Renal pelvis (tissue), 4 donors: ENCODE results near the gene TP53I11. TPM values are rescaled to one million over a fixed set of nuclear protein-coding genes. Genes with fewer than 3 reads are reported as not detected.

ENCODE experiments used
- DNase-seq: peaks from one replicate; pipeline ENCODE4 v3.0.0-alpha.2; 2013
- polyA plus RNA-seq, 3 donors: library from polyadenylated mRNA; unstranded; fragments of 120-200 nt; gene quantifications; one replicate each; pipeline ENCODE4 v1.2.1, GENCODE V29; 2013; ENCODE audit not compliant: insufficient read length in 3 of 3

TP53I11 gene
- polyA plus RNA-seq, 3 donors, result 75.3 to 83.2 (median 78.7) TPM

DNA sequence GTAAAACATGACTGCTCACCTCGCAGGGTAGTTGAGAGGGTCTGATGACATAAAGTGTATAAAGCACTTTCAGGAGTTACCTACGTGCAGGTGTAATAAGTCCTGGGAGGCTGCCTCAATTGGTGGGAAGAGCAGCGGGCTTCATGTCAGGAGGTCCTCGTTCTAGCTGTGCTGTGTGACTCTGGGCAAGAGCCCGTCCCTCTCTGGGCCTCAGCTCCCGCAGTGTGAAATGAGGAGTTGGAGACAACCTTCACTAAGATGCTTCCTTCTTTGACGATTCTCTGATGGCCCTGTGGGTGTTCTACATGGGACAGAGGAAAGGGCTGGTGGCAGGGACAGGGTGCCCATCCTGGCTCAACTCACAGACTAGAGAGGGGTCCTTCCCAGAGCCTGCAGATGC is 57.8 kb downstream of the TP53I11 start:
- no peak for DNase-seq

DNA sequence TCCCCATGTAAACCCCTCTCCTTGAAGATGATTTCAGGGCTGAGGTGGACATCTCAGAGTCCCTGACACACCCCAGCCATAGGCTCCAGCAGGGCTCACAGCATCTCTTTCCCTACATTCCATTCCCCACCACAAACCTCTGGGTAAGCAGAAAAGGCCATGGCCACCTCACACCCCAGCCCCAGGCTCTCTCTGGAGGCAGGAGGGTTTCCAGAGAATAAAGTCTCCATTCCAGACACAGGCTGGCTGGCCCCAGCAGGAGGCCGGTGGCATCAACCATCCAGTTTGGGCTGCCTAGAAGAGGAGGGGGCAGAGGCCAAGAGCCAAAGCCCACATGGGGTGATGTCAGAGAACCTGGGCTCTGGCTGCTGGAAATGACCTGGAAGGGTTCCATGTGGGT is 61.4 kb downstream of the TP53I11 start:
- DNase-seq, result no peak

DNA sequence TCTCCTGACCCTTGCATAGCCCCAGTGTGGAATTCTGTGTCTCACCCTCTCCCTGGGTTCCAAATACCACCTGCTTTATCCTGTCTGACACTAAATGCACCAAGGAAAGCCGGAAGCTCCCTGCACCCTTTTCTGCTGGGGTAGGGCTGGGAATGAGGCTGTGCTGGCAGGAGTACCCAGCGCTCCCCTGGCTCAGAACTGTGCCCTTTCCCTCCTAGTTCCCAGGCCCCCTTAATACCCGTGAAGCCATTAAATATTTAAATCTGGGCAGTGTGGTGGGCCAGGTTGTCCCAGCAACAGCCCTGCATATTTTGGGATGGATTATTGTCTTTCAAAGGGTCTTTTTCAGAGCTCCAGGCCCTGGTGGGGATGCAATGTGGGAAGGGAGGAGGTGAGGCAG is 63.0 kb downstream of the TP53I11 start:
- DNase-seq, result no peak

DNA sequence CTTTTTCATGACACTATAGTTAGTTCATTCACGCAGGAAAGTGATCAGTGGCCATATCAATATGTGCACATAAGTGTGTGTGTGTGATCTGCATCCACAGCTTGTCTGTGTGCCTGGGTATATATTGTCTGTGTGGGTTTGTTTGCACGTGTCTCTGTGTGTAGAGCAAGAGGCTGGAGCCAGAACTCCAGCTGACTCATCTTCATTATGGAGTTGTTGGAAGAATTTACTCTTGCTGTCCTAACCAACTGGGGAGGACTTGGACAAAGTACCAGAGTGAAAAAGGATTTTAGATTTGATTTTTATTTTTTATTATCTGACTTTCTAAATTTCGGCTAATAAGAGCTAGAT is 63.9 kb downstream of the TP53I11 start:
- DNase-seq, result no peak

DNA sequence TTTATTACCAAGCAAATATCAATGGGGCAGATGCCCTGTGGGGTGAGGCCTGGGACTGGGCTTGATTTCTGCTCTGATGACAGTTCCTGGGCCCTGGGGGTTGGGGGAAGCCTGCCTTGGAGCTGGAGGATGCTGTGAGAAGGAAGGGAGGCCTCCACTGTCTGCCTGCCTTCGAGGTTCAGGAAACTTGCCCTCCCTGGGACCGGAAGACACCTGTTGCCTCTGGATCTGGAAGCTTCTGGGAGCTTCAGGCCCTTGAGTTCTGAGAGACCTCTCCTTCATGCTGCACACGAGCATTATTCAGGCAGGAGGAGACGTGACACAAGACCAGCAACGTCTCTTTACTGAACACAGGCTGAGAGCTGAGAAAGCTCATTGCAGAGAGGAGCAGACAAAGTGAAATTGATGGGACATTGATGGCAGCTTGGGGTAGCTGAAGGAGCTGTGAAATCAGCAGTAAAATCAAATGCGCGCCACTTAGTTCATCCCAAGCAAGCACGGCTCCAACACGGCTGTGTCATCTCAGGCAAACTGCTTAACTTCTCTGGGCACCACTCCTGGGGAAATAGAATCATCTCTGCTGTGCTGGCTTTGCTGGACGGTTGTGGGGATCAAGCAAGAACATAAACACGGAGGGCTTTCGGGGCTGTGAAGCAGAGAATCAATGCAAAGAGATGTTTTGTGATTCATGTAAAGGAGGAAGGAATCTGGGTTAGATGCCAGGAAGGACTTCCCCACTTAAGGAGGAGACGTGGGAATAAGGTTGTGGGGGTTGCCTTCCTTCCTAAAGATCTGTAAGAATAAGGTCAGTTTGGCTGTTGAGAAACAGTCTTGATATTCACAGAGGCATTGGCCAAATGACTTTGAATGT is 64.5 kb downstream of the TP53I11 start:
- no peak for DNase-seq

DNA sequence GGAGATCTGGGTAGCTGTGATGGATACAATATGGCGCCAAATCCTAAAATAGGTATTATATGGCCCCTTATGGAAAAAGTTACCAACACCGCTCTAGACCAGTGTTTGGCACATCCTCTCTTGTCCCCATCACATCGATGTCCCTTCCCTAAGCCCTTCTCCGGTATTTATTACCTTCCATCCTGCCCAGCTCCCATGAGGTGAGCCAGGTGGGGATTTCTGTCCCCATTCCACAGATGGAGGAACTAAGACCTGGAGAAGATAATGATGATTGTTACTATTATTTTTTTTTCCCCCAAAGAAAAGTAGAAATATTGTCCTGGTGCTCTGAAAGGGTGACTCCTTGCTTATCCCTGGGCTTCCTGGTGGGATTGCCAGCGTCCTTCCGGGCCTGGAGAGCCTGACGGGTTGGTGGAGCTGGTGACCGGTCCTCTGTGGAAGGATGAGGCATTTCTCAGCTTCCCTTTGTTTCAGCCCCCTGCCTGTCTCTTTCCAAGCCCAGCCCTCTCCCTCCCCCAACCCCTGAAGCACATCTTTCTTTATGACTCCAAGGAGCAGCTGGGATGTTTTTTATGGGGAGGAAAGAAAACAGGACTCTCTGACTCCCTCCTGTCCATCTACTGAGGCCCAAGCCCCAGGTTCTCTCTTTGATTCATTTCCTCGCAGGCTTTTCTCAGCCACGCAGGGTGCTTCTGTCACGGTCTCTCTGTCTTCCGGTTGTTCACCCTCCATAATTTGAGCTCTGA is 65.4 kb downstream of the TP53I11 start:
- peak; percentile 52 for DNase-seq

DNA sequence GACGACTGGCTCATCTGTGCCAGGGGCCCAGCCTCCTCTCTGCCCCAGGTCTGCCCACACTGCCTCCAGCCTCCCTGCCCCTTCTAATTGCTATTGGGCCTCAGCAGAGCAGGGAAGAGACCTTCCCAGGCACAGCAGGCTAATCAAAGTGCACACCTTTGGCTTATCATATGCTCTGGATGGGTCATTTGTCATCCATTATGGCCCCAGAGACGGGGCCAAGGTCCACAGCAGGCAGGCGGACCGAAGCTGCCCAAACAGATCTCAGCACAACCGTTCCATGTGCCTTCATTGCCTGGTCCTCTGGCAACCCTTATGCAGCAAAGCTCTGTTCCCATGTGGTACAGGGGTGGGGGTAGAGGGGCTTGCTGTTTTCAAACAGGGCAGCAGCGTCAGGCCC is 66.6 kb downstream of the TP53I11 start:
- DNase-seq, result no peak

DNA sequence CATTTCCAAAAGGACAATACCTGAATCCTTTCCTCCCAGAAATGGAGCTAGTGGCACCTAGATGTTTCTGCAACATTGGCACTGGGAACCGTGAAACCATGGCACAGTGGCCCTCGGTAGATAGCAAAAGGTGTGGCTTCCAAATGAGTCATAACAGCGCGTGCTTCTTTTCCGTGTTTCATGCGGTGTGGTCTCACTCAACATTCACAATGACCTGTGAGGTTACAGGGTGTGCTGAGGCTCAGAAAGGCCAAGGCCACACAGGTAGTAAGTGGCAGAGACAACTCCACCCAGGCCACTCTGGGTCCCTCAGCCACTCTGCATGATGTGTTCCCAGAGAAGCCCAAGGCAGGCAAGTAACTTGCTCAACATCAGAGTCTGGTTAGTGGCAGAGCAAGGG is 67.4 kb downstream of the TP53I11 start:
- no peak for DNase-seq

Other genes with a start within 250 kb of the TP53I11 start
- 10 to 100 TPM; 59.9 to 62.0 (median 61.2) TPM for gene TSPAN18, start 223.9 kb downstream of the TP53I11 start, polyA plus RNA-seq
- gene PRDM11, start 195.8 kb upstream of the TP53I11 start, polyA plus RNA-seq, result 10 to 100 TPM; 22.4 to 25.9 (median 23.2) TPM